GM19025 (cell line): ENCODE results near the gene CTTN.
A peak's percentile ranks its signal among the peaks of the same experiment; 100 is the strongest.

ENCODE experiments used
- ATAC-seq: cut with Tn5 transposase; IDR thresholded peaks from one replicate; pipeline ENCODE4 v1.9.1; 2021; ENCODE audit warnings: mild to moderate bottlenecking, low read depth, moderate library complexity; ENCODE audit not compliant: unreplicated experiment

The CTTN gene

DNA sequence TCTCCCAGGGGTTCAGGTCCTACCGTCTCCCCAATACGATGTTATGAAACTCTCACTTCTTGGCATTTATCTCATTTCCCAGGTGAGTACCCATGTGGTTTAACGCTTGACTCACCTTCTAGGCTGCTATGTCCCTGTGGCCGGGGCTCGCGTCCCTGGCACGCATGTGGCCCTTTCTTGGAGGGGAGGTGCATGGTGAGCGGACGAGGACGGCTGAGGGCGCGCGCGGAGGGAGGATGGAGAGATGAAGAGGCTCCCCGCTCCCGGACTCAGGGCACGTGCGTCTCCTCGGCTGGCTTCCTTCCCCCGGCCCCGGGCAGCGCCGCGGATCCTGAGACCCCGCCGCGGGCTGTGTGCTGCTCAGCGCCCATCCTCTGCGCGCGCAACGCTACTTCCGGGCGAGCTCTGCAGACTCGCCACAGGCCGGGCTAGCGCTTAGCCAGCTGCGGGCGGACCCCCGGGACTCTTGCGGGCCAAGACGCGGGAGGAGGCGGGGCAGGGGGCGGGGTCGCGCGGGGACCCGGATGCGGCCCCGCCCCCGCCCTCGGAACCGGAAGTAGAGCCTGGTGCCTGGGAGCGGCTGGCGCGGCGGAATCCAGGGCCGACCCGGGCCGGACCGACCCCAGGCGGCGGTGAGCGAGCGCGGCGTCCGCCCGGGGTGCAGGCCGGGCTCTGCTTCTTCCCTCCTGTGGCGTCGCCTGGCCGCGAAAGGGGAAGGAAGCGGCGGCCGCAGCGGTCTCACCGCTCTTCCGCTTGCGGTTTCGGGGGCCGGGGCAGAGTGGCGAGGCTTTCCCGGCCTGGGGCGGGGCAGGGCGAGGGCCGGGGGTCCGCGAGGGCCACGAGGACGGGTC lies at the start of gene CTTN:
Gene CTTN (plus strand): TSS at position 547 of the 851 bp plus-strand sequence. CDS start 8,769 bp downstream, outside the sequence.
- ATAC-seq = peak; percentile 54

GRCh38 chr11:70348608-70349007 lies 49.7 kb upstream of the CTTN start:
- ATAC-seq = no peak

DNA sequence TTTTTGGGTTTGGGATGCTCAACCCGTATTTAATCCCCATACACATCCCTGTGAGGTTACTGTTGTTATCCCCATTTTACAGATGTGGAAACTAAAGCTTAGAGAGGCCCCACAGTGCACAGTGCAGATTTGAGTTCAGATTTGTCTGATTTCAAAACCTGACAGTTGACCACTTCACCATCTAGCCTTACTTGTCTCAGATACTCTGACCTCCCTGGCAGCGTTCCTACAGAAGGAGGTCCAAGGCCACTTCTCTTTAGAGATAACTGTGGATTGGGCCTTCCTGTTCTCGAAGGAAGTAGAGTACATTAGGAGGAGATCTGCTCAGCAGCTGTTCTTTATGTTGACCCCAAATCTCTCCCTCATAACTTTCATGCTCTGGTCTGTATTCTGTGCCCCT lies 46.7 kb upstream of the CTTN start:
- ATAC-seq = no peak

DNA sequence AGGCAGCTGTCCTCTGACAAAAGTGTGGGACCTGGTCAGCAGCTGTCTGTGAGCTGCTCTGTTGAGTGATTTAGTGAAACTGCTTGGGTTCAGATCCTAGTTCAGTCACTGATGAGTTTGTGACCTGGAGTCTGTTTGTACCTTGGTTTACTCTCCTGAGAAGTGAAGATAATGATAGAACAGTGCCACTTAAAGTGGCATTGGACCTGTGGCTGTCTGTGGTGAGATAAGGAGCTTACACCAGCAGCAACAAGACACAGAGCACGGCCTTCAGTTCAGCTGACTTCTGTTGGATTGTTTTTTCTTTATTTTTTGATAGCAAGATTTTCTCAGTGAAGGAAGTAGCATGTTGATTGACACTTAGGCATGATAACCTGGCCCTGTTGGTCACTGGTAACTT lies 46.2 kb upstream of the CTTN start:
- ATAC-seq = no peak

DNA sequence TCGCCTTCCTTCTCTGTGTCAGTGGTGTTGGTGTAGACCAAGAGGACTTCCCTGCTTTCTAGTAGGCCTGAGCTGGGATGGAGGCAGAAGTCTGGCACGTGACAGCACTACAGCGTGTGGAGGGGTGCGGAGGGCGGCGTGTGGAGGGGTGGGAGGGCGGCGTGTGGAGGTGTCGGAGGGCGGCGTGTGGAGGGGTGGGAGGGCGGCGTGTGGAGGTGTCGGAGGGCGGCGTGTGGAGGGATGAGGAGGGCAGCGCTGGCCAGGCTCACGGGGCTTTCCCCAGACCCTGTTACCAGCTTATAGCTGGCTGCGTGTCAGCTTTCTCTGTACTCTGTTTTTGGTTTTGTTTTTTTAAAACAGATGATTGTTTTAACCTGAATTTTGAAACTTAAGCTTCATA lies 45.7 kb upstream of the CTTN start:
- no peak for ATAC-seq

DNA sequence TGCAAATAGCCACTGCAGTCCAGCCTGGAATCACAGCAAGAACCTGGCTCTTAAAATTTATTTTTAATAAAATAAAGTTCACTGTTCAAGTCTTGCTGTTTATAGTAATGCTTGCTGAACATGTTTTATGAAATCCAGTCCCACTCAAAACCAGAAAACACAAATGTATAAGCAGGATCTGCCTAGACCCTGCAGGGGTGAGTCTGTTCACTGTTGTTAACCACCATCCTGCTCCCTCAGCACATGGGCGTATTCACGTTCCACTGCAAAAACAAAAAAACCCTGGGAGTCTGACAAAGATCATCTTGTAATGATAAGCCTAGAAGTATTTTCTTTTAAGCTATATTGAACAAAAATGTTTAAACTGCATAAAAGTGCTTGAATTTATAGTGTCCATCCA lies 45.0 kb upstream of the CTTN start:
- no peak for ATAC-seq

DNA sequence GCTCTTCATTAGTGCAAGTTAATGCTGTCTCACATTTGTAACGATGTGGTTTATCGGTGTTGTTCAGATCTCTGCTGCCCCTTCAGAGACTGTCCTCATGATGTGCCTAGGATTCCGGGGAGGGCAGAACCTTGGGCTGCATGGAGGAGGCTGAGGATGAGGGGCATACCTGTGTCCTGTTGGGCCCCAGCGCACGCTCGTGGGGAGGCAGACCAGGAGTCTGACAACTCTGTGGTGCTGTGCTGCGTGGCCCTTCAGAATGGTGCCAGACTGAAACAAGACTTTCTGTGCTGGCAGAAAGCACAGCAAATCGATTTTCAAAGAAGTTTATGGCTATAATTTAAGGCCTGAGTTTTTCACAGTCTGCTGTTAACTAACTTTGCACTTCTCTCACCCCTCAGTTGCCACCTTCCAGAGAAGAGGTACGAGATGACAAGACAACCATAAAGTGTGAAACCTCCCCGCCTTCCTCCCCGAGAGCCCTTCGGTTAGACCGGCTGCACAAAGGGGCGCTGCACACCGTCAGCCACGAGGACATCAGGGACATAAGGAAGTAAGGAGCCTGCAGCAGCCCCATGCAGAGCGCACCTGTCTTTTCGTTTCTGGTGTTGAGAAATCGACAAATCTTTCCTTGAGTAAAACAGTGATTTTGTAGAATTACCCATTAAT lies 44.3 kb upstream of the CTTN start:
- ATAC-seq = no peak

DNA sequence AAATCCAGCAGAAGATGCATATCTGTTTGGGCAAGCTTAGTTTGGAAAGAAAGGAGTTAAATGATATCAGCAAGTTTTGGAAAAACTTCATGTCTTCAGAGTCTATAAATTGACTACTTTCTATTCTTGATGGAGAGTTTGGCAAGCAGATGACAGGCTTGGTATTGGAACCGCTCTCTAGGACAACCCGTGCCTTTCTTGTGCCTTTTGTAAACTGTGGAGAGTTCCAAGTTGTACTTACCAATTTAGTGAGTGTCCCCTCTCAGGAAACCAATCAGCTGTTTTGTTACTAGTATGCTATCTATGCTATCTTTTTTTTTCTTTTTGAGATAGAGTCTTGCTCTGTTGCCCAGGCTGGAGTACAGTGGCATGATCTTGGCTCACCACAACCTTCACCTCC lies 43.7 kb upstream of the CTTN start:
- ATAC-seq = no peak

DNA sequence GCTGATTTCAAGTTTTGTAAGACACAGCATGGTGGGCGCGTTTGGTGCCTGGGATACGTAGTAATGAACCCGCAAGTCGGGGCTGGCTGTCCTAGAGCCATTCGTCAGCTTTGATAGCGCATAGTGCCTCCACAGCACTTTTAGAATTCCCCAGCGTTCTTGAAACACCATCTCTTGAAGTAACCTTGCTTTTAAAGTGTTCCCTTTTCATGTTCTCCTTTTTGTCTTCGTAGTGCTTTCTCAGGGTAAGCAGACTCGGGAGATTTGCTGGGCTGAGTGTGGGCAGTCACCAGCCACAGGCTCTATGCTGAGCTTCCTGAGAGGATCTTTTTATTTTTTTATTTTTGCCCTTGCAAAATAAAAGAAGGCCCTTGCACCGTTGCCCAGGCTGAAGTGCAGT lies 39.6 kb upstream of the CTTN start:
- no peak for ATAC-seq

GRCh38 chr11:70359451-70360205 lies 38.7 kb upstream of the CTTN start:
- no peak for ATAC-seq

- no peak for ATAC-seq
Observed at GRCh38 chr11:70360211-70360610, 38.1 kb upstream of the CTTN start.

DNA sequence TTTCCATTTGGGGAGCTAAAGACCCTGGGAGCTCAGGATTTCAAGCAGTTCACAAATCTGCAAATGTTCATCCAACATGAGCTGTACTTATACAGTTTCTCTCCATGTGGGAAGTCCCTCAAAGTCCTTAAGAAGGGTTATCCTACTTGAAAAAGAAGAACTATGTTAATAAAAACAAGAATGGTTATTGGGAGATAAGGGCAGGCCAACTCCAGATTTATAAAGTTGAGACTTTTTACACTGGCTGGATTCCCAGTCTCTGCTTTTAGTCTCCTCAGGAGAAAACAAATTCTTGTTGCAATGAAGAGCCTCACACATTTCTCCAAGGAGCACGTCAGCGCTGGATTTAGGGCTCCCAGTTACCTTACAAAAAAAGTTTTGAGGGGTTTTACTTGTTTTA lies 34.2 kb upstream of the CTTN start:
- no peak for ATAC-seq

- no peak for ATAC-seq
Observed at GRCh38 chr11:70364745-70365543, 33.4 kb upstream of the CTTN start.

- ATAC-seq = no peak
Observed at GRCh38 chr11:70365544-70365927, 32.8 kb upstream of the CTTN start.

DNA sequence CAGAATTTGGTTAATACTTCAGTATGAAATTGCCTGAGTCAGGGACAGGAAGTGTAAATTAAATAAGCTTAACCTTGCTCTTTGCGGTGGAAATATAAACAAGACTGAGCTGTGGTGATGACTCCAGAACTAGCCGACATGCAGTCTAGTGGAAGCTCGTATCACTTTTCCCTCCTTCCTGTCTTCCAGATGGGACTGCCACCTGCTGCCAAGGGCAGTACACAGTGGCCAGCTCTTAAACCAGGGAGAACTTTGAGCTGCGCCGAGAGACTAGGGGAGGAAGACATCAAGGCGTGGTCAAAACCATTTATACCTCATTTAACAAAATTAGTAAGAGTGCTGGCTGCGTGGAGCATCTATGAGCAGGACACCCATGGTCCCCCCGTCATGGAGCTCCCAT lies 31.3 kb upstream of the CTTN start:
- ATAC-seq = no peak

DNA sequence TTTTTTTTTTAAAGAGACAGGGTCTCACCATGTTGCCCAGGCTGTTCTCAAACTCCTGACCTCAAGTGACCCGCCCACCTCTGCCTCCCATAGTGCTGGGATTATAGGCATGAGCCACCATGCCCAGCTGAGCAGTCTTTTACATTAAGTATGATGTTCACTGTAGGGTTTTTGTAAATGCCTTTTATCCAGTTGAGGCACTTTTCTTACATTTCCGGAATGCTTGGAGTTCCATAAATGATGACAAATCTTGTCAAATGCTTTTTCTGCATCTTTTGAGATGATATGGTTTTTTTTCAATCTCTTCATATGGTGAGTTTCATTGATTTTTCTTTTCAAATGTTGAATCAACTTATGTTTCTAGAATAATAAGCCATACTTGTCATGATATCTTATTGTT lies 29.4 kb upstream of the CTTN start:
- no peak for ATAC-seq

DNA sequence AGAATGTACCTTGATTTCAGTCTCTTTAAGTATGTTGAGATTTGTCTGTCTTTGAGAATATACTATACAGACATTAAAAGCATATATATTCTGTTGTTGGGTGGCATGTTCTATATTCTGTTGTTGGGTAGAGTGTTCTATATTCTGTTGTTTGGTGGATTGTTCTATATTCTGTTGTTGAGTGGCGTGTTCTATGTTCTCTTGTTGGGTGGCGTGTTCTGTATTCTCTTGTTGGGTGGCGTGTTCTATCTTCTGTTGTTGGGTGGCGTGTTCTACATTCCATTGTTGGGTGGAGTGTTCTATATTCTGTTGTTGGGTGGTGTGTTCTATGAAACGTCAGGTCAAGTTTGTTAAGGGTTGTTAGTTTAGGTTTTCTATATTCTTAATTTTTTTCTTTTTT lies 27.1 kb upstream of the CTTN start:
- ATAC-seq = no peak

- no peak for ATAC-seq
Observed at GRCh38 chr11:70372076-70372475, 26.3 kb upstream of the CTTN start.

DNA sequence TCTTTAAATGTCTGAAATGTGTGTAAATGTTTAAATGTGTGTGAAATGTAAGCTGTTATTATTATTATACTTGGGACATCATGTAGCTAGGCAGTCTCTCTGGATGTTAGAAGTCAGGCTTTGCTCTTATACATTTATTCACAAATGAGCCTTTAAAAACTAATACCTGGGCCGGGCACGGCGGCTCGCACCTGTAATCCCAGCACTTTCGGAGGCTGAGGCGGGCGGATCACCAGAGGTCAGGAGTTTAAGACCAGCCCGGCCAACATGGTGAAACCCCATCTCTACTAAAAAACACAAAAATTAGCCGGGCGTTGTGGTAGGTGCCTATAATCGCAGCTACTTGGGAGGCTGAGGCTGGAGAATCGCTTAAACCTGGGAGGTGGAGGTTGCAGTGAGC lies 21.7 kb upstream of the CTTN start:
- no peak for ATAC-seq

DNA sequence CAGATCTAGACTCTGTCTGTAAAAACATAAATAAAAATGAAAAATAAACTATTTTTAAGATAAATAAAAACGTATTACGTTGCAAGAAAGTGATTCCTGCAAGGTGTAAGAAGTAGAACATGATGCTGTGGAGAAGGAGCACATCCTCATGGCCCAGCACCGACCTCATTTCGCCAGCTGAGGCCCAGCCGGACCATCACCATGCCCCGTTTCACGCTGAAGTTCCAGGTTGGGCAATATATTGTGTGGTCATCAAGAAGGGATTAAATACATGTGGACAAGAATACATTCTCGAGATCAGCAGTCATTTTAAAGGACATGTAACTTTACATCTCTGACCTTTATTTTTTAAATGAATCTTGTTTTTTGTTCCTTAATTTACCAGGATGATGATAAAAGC lies 20.7 kb upstream of the CTTN start:
- ATAC-seq = no peak
